Caco-2 (cell line): ENCODE measurements around the gene RBBP6. TPM values are rescaled to one million over a fixed set of nuclear protein-coding genes. Genes with fewer than 3 reads are reported as not detected.
"Not testable (repeated sequence)": the region's sequence is repeated elsewhere in the genome, so short reads cannot be mapped to it uniquely, and the experiment has no call there.

Source experiments
- BruUV-seq: library from RNA; stranded (reverse); fragments of 400-500 nt; replicated peaks from 2 replicates; lab custom pipeline; 2021; lab: Mats Ljungman, UMichigan
- CTCF ChIA-PET: fragments of 300-600 bp; sonication (Branson Sonifier 250); formaldehyde crosslinking; loops from one replicate; lab custom pipeline; 2022; ENCODE audit warnings: antibody characterized with exemption; lab: Charles Lee
- POLR2A ChIA-PET: fragments of 300-600 bp; sonication (Branson Sonifier 250); formaldehyde crosslinking; loops from one replicate; lab custom pipeline; 2022; ENCODE audit warnings: antibody characterized with exemption; lab: Charles Lee
- DNase-seq, 2 experiments: peaks; one replicate each; pipeline versions ENCODE4 v3.0.0 to v3.0.0-alpha.2; 2020 to 2022
- H3K27me3 ChIP-seq: replicated peaks from 2 replicates; pipeline ENCODE4 v1.6.0; 2011; ENCODE audit warnings: low read length; ENCODE audit not compliant: control insufficient read depth, insufficient read depth
- H3K36me3 ChIP-seq: 2 replicates; pipeline ENCODE4 v1.5.1; 2011; ENCODE audit warnings: low read length; ENCODE audit not compliant: control insufficient read depth, insufficient read depth
- H3K4me1 ChIP-seq: fragments of 250-450 bp; sonication (Bioruptor Pico); 2 replicates; pipeline ENCODE4 v1.5.1; 2020; ENCODE audit warnings: mild to moderate bottlenecking
- H3K4me3 ChIP-seq: 2 replicates; pipeline ENCODE4 v1.5.1; 2011; ENCODE audit warnings: low read depth, mild to moderate bottlenecking, control low read depth, low read length
- H3K9me3 ChIP-seq: fragments of 250-450 bp; sonication (Bioruptor Pico); 2 replicates; pipeline ENCODE4 v1.5.1; 2020; ENCODE audit warnings: mild to moderate bottlenecking, moderate library complexity
- H3K27ac Mint-ChIP-seq: one replicate; pipeline ENCODE4 v1.8.0; 2022; ENCODE audit warnings: mixed read lengths; ENCODE audit not compliant: unreplicated experiment
- H3K27me3 Mint-ChIP-seq: one replicate; pipeline ENCODE4 v1.8.0; 2022; ENCODE audit warnings: mixed read lengths; ENCODE audit not compliant: insufficient read depth, unreplicated experiment
- H3K36me3 Mint-ChIP-seq: one replicate; pipeline ENCODE4 v1.8.0; 2022; ENCODE audit warnings: mild to moderate bottlenecking, mixed read lengths; ENCODE audit not compliant: insufficient read depth, unreplicated experiment
- H3K4me1 Mint-ChIP-seq: one replicate; pipeline ENCODE4 v1.8.0; 2022; ENCODE audit warnings: low read depth, mixed read lengths; ENCODE audit not compliant: unreplicated experiment
- H3K4me3 Mint-ChIP-seq: one replicate; pipeline ENCODE4 v1.8.0; 2022; ENCODE audit warnings: mild to moderate bottlenecking, moderate library complexity, mixed read lengths; ENCODE audit not compliant: unreplicated experiment
- H3K9me3 Mint-ChIP-seq: one replicate; pipeline ENCODE4 v1.8.0; 2022; ENCODE audit warnings: mixed read lengths; ENCODE audit not compliant: unreplicated experiment
- CTCF ChIP-seq, 2 experiments: fragments of 200-600 bp in 1 of 2; IDR thresholded peaks; 1 replicate in 1 of 2; 2 replicates in 1 of 2; pipeline versions ENCODE4 v1.5.1 to v1.8.0; 2011 to 2022; ENCODE audit warnings: antibody characterized with exemption in 1 of 2, control low read depth in 1 of 2, inconsistent platforms in 1 of 2, low read depth in 1 of 2, low read length in 1 of 2, mild to moderate bottlenecking in 1 of 2, moderate library complexity in 1 of 2; ENCODE audit not compliant: insufficient read depth in 1 of 2, severe bottlenecking in 1 of 2, unreplicated experiment in 1 of 2
- intact Hi-C: fragments of 100-400 bp; cut with micrococcal nuclease; formaldehyde crosslinking; loops from one replicate; pipeline ENCODE4 v1.10.0; 2022; ENCODE audit not compliant: unreplicated experiment
- total RNA-seq: library from RNA; stranded (reverse); gene quantifications from 2 replicates; pipeline ENCODE4 v1.2.3, GENCODE V29; 2022

Gene RBBP6
- total RNA-seq, 1 experiment from 2014 or later = 38.7 TPM

- ChIA-PET CTCF (interaction anchor here (0.6 kb wide), 1 partner anchor 664 kb away, joined by 3 read pairs; no protein-coding TSS in a partner anchor), POLR2A (no interaction called here)
- no peaks in the 10 kb centered on the region for H3K9me3 Mint-ChIP-seq
- no peak overlapping the region for H3K4me3 Mint-ChIP-seq
- intact Hi-C loops = no loop called here
- no TSS peak for BruUV-seq
- H3K27me3 Mint-ChIP-seq = peaks cover 48% of the 10 kb centered on the region
- no peaks in the 10 kb centered on the region for H3K36me3 Mint-ChIP-seq
- DNase-seq = no peak
- Histone ChIP-seq H3K27me3 (no peaks in the 10 kb centered on the region; the same call in 1 of the 2 replicates), H3K4me1 (no peaks in the 10 kb centered on the region), H3K4me3 (no peak overlapping the region), H3K9me3 (no peaks in the 10 kb centered on the region), H3K36me3 (no peaks in the 10 kb centered on the region)
- TF ChIP-seq CTCF (IDR thresholded peaks at IDR 0.05; ENCODE audit: insufficient read depth in 1 of 2, low read depth in 1 of 2, low read length in 1 of 2, severe bottlenecking in 1 of 2, unreplicated experiment in 1 of 2) = no peak
- H3K27ac Mint-ChIP-seq = no peak overlapping the region
- peaks cover 20% of the 10 kb centered on the region for H3K4me1 Mint-ChIP-seq
These were observed 73.3 kb downstream of the RBBP6 start for GRCh38 chr16:24612656-24613055.

GRCh38 chr16:24613267-24613666, 73.9 kb downstream of the RBBP6 start:
- Mint-ChIP-seq H3K27me3 (peaks cover 42% of the 10 kb centered on the region), H3K4me1 (peaks cover 20% of the 10 kb centered on the region)
- H3K27ac Mint-ChIP-seq, BruUV-seq, DNase-seq, H3K4me1 ChIP-seq, POLR2A ChIA-PET, H3K9me3 Mint-ChIP-seq, H3K36me3 Mint-ChIP-seq, intact Hi-C loops, CTCF ChIA-PET, H3K9me3 ChIP-seq, H3K27me3 ChIP-seq, H3K4me3 ChIP-seq, H3K4me3 Mint-ChIP-seq, H3K36me3 ChIP-seq: not testable (repeated sequence)

GRCh38 chr16:24617502-24617901, 78.1 kb downstream of the RBBP6 start:
- no peaks in the 10 kb centered on the region for H3K4me1 ChIP-seq

More at GRCh38 chr16:24617502-24617901, 78.1 kb downstream of the RBBP6 start:
- H3K9me3 Mint-ChIP-seq = no peaks in the 10 kb centered on the region
- DNase-seq = no peak
- BruUV-seq = no TSS peak
- Histone ChIP-seq H3K4me3 (no peak overlapping the region), H3K9me3 (no peaks in the 10 kb centered on the region), H3K36me3 (no peaks in the 10 kb centered on the region), H3K27me3 (no peaks in the 10 kb centered on the region)
- intact Hi-C loops = no loop called here
- CTCF ChIA-PET = no interaction called here
- POLR2A ChIA-PET = no interaction called here
- peaks cover 12% of the 10 kb centered on the region for H3K27me3 Mint-ChIP-seq
- H3K4me3 Mint-ChIP-seq = no peak overlapping the region
- TF ChIP-seq CTCF (IDR thresholded peaks at IDR 0.05; ENCODE audit: insufficient read depth in 1 of 2, low read depth in 1 of 2, low read length in 1 of 2, severe bottlenecking in 1 of 2, unreplicated experiment in 1 of 2) = no peak
- H3K4me1 Mint-ChIP-seq = peaks cover 5% of the 10 kb centered on the region
- H3K27ac Mint-ChIP-seq = no peak overlapping the region
- H3K36me3 Mint-ChIP-seq = no peaks in the 10 kb centered on the region

Other genes with a start within 250 kb of the RBBP6 start
- gene TNRC6A, start 190.1 kb downstream of the RBBP6 start, total RNA-seq = 39.3 and 43.7 TPM in 2 replicates